ENCODE data around the gene QSOX2.

QSOX2 gene

DNA sequence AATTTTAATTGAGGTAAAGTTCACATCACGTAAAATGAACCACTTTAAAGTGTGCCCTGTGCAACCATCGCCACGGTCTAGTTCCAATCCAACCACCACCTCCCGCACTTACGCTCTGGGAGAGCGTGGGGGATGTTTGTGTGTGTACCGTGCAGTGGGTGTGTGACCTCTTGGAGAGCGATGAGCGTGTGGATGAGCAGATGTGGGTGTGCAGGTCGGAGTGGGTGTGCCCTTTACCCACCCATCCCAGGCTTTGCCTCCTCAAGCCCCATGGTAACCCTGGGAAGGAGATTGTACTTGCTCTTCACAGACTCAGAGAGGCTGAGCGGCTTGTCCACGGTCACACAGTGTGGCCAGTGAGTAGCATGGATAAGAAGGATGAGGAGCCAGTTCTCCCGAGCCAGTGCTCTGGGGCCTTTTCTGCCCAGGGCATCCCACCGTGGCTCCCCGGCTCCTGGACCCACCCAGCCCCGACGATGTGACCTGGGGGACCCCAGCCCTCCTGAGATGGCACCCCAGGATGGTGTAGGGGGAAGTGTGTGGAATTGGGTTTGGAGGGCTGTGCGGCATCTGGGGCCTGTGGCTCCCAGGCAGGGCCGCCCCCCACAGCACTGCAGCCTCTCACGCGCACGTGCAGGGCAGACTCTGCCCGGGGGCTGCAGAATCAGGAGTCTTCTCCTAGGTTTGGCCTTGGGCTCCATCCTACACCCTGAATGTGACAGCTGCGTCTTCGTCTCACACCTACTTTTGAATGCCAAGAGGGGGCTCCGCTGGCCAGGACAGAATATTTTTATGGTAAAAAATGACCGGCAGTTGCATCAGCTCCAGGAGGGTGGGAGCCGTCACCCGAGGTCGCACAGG is 54.3 kb downstream of the QSOX2 start:
- no peak overlapping the region for H3K4me3 ChIP-seq (ENCODE audit: low read length)
- no peak for DNase-seq (ENCODE audit: low read depth)
- TF ChIP-seq, protein P1, sequence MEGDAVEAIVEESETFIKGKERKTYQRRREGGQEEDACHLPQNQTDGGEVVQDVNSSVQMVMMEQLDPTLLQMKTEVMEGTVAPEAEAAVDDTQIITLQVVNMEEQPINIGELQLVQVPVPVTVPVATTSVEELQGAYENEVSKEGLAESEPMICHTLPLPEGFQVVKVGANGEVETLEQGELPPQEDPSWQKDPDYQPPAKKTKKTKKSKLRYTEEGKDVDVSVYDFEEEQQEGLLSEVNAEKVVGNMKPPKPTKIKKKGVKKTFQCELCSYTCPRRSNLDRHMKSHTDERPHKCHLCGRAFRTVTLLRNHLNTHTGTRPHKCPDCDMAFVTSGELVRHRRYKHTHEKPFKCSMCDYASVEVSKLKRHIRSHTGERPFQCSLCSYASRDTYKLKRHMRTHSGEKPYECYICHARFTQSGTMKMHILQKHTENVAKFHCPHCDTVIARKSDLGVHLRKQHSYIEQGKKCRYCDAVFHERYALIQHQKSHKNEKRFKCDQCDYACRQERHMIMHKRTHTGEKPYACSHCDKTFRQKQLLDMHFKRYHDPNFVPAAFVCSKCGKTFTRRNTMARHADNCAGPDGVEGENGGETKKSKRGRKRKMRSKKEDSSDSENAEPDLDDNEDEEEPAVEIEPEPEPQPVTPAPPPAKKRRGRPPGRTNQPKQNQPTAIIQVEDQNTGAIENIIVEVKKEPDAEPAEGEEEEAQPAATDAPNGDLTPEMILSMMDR (conservative IDR thresholded peaks at IDR 0.05; ENCODE audit: low read depth, low read length): no peak

DNA sequence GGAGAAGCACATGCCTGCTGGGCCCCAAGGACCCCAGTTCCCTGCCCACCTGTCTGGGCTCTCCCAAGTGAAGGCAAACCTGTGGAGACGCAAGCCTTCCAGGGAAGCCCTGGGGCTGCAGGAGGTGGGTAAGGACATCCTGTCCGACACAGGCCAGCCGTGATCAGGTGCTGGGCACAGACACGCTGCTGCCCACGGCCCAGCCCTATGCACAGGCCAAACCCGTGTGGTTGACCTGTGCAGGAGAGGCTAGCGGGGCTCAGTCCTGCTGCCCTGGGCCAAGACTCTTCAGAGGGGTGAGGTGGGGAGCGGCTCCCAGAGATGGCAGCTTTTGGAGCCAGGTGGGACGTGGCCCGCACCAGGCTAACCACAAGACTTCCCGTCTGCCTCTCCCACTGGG is 55.0 kb downstream of the QSOX2 start:
- DNase-seq (ENCODE audit: low read depth): no peak
- no peak overlapping the region for H3K4me3 ChIP-seq (ENCODE audit: low read length)
- TF ChIP-seq, protein P1 (conservative IDR thresholded peaks at IDR 0.05; ENCODE audit: low read depth, low read length): no peak

DNA sequence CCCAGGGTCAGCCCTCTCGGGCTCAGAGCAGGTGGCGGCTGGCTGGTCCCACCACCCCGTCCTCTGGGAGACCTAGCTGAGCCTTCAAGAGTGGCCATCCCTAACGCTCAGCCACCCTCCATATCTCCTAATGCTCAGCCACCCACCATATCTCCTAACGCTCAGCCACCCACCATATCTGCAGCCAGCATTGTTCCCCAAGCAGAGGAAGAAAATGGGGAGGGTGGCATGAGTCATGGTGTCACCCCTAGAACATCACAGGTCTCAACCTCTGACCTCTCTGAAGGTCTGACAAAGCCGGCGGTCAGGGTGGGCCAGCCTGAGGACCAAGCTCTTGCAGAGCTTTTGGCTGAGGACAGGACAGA is 55.4 kb downstream of the QSOX2 start:
- TF ChIP-seq, protein P1 (conservative IDR thresholded peaks at IDR 0.05; ENCODE audit: low read depth, low read length): no peak
- DNase-seq (ENCODE audit: low read depth): no peak
- no peak overlapping the region for H3K4me3 ChIP-seq (ENCODE audit: low read length)

DNA sequence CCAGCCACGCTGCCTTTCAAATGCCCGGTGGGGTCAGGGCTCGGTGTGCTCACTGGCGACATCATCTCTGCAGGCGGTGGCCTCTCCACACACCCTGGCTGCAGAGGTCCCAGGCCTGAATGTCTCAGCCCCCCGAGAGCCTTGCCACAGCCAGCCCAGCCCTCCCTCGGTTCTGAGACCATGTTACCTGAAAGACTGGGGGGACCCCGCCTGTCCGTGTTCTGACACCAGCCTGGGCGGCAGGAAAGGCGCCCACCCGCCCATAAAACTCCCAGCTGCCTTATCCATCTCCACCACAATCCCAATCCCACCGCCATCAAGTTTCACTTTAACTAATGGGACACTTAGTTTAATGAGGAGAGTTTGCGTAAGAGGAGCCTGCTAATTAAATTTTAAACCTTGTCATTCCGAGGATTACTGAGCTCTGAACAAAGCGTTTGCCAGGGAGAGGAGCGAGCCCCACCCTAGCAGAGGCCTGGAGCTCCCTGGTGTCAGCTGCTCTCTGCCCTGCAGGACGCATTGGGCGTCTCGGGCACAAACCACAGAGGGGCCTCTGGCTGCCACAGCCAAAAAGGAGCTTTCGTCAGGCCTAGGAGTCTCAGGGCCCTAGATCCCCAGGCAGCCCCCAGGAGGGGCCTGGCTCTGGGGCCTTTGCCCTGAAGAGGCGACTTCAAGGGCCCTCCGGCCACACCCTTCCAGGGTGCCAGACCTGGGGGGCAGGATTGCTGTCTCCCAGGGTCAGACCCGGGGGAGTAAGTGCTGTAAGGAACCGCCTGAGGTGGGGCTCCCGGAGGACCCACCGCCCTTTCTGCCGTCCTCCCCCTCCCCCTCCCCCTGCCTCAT is 56.0 kb downstream of the QSOX2 start:
- TF ChIP-seq, protein P1 (conservative IDR thresholded peaks at IDR 0.05; ENCODE audit: low read depth, low read length): no peak
- H3K4me3 ChIP-seq (ENCODE audit: low read length): no peak overlapping the region
- no peak for DNase-seq (ENCODE audit: low read depth)

DNA sequence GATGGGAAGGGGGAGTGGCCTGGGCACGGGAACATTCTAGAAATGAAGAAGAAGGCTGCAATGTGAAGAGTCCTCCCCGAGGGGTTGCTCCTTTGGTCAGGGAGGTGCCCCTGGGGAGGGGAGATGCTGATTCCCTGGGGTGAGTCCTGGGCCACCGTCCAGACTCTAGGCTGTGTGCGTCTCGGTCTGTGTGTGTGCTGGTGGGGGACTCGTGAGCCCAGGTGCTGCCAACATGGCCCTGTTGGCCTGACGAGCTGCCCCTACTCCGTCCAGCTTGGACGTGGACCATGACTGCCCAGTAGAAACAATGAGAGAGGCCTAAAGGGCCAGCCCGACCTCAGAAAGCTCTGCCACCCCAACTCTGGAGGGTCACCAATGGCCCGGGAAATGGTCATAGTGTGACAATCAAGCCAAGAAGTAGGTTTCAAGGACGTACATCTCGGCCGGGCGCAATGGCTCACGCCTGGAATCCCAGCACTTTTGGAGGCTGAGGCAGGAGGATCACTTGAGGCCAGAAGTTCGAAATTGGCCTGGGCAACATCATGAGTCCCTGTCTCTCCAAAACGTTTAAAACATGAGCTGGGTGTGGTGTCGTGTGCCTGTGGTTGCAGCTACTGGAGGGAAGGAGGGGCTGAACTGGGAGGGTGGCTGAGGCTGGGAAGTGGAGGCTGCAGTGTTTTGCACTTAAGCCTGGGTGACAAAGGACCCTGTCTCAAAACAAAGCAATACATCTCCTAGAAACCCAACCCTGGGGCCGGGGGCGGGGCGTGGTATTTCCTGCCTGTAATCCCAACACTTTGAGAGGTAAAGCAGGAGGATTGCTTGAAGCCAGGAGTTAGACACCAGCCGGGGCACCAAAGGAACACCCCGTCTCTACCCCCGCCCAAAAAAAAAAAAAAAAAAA is 57.7 kb downstream of the QSOX2 start:
- no peak for DNase-seq (ENCODE audit: low read depth)
- TF ChIP-seq, protein P1 (conservative IDR thresholded peaks at IDR 0.05; ENCODE audit: low read depth, low read length): no peak
- no peak overlapping the region for H3K4me3 ChIP-seq (ENCODE audit: low read length)

DNA sequence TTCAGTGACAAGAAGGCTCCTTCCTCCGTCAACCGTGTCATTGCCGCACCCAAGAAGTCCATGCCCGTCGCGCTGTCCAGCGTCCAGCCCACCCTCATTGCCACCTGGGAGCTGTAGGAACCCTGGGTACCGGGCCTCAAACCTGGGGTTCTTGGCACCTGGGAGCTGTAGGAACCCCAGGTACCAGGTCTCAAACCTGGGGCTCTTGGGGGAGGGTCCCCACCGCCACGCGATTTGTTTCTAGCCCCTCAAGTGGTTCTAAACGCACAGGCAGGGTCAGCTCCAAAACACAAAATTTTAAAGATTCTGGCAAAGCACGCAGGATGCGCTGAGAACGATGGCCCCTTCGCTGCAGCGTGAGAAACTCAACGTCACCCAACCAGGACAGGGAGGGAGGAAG is 58.4 kb downstream of the QSOX2 start:
- H3K4me3 ChIP-seq (ENCODE audit: low read length): no peak overlapping the region
- no peak for DNase-seq (ENCODE audit: low read depth)
- TF ChIP-seq, protein P1 (conservative IDR thresholded peaks at IDR 0.05; ENCODE audit: low read depth, low read length): no peak
